H9 (cell line): ENCODE data around the gene BMP8A. TPM values are rescaled to one million over a fixed set of nuclear protein-coding genes. Genes with fewer than 3 reads are reported as not detected.
"Not testable (repeated sequence)": the region's sequence is repeated elsewhere in the genome, so short reads cannot be mapped to it uniquely, and the experiment has no call there.

Source experiments
- DNase-seq: peaks from one replicate; pipeline ENCODE4 v3.0.0-alpha.2; 2017
- H2AFZ ChIP-seq: one replicate; pipeline ENCODE4 v1.6.1; 2013; ENCODE audit warnings: mild to moderate bottlenecking, low read length, control low read depth, moderate library complexity
- H2AK5ac ChIP-seq: 2 replicates; pipeline ENCODE4 v1.6.1; 2013; ENCODE audit warnings: low read length, control low read depth, mixed read lengths; ENCODE audit not compliant: insufficient read length
- H2BK120ac ChIP-seq: one replicate; pipeline ENCODE4 v1.6.1; 2013; ENCODE audit warnings: low read depth, mild to moderate bottlenecking, low read length, control low read depth, inconsistent platforms; ENCODE audit not compliant: poor library complexity, severe bottlenecking
- H2BK12ac ChIP-seq: 2 replicates; pipeline ENCODE4 v1.6.1; 2013; ENCODE audit warnings: low read length, control low read depth, mixed read lengths, low read depth; ENCODE audit not compliant: insufficient read length
- H2BK15ac ChIP-seq: 2 replicates; pipeline ENCODE4 v1.6.1; 2013; ENCODE audit warnings: low read depth, low read length, control low read depth
- H2BK20ac ChIP-seq: one replicate; pipeline ENCODE4 v1.6.1; 2013; ENCODE audit warnings: low read depth, mild to moderate bottlenecking, low read length, control low read depth, inconsistent platforms; ENCODE audit not compliant: poor library complexity, severe bottlenecking
- H2BK5ac ChIP-seq: 2 replicates; pipeline ENCODE4 v1.6.1; 2013; ENCODE audit warnings: low read length, control low read depth, mixed read lengths; ENCODE audit not compliant: insufficient read length
- H3K14ac ChIP-seq: 2 replicates; pipeline ENCODE4 v1.6.1; 2013; ENCODE audit warnings: low read length, control low read depth; ENCODE audit not compliant: insufficient read depth
- H3K18ac ChIP-seq: 2 replicates; pipeline ENCODE4 v1.6.1; 2013; ENCODE audit warnings: low read depth, mild to moderate bottlenecking, mixed read lengths, low read length, control low read depth; ENCODE audit not compliant: insufficient read length
- H3K23ac ChIP-seq: 2 replicates; pipeline ENCODE4 v1.6.1; 2013; ENCODE audit warnings: low read length, control low read depth, mixed read lengths, low read depth; ENCODE audit not compliant: insufficient read length
- H3K23me2 ChIP-seq: 2 replicates; pipeline ENCODE4 v1.6.1; 2013; ENCODE audit warnings: low read depth, mild to moderate bottlenecking, mixed read lengths, low read length, control low read depth; ENCODE audit not compliant: insufficient read length, poor library complexity, severe bottlenecking
- H3K27ac ChIP-seq: 2 replicates; pipeline ENCODE4 v1.5.1; 2013; ENCODE audit warnings: low read length, control low read depth, mixed read lengths, low read depth; ENCODE audit not compliant: insufficient read length
- H3K27me3 ChIP-seq: 2 replicates; pipeline ENCODE4 v1.6.1; 2013; ENCODE audit warnings: low read length, control low read depth, inconsistent platforms; ENCODE audit not compliant: insufficient read depth
- H3K4ac ChIP-seq: 2 replicates; pipeline ENCODE4 v1.6.1; 2013; ENCODE audit warnings: low read depth, mild to moderate bottlenecking, control low read depth, inconsistent platforms, low read length, moderate library complexity
- H3K4me1 ChIP-seq: 2 replicates; pipeline ENCODE4 v1.6.1; 2013; ENCODE audit warnings: low read length, control low read depth, inconsistent platforms; ENCODE audit not compliant: insufficient read depth
- H3K4me2 ChIP-seq: 2 replicates; pipeline ENCODE4 v1.6.1; 2013; ENCODE audit warnings: low read length, control low read depth, mixed read lengths; ENCODE audit not compliant: insufficient read length, insufficient read depth
- H3K56ac ChIP-seq: 2 replicates; pipeline ENCODE4 v1.6.1; 2013; ENCODE audit warnings: low read depth, mild to moderate bottlenecking, mixed read lengths, low read length, control low read depth; ENCODE audit not compliant: insufficient read length
- H3K79me1 ChIP-seq: 2 replicates; pipeline ENCODE4 v1.6.1; 2013; ENCODE audit warnings: low read depth, mild to moderate bottlenecking, moderate library complexity, low read length, control low read depth, inconsistent platforms; ENCODE audit not compliant: insufficient read depth, poor library complexity, severe bottlenecking
- H3K79me2 ChIP-seq: 2 replicates; pipeline ENCODE4 v1.6.1; 2013; ENCODE audit warnings: low read length, control low read depth, inconsistent platforms; ENCODE audit not compliant: insufficient read depth
- H3K9ac ChIP-seq: 2 replicates; pipeline ENCODE4 v1.6.1; 2013; ENCODE audit warnings: low read length, control low read depth, mixed read lengths; ENCODE audit not compliant: insufficient read length; ENCODE audit errors: extremely low read depth
- H3K9me3 ChIP-seq: one replicate; pipeline ENCODE4 v1.6.1; 2013; ENCODE audit warnings: low read depth, low read length, inconsistent platforms; ENCODE audit not compliant: control insufficient read depth
- H3T11ph ChIP-seq: one replicate; pipeline ENCODE4 v1.6.1; 2013; ENCODE audit warnings: mild to moderate bottlenecking, low read length, control low read depth, inconsistent platforms
- H4K20me1 ChIP-seq: one replicate; pipeline ENCODE4 v1.6.1; 2013; ENCODE audit not compliant: control insufficient read depth, insufficient read length, insufficient read depth
- H4K5ac ChIP-seq: 2 replicates; pipeline ENCODE4 v1.6.1; 2013; ENCODE audit warnings: low read depth, mild to moderate bottlenecking, mixed read lengths, low read length, control low read depth; ENCODE audit not compliant: insufficient read length
- H4K8ac ChIP-seq: replicated peaks from 2 replicates; pipeline ENCODE4 v1.6.1; 2013; ENCODE audit warnings: low read length, control low read depth, mixed read lengths, low read depth; ENCODE audit not compliant: insufficient read length
- H4K91ac ChIP-seq: 2 replicates; pipeline ENCODE4 v1.6.1; 2013; ENCODE audit warnings: low read depth, mild to moderate bottlenecking, moderate library complexity, mixed read lengths, low read length, control low read depth; ENCODE audit not compliant: insufficient read length
- H3K27ac Mint-ChIP-seq, 3 experiments: 2 replicates in 2 of 3; 3 replicates in 1 of 3; pipeline ENCODE4 v1.8.0; 2020 to 2021; ENCODE audit warnings: mixed read lengths in 3 of 3, mild to moderate bottlenecking in 1 of 3, moderate library complexity in 1 of 3
- H3K27me3 Mint-ChIP-seq: 2 replicates; pipeline ENCODE4 v1.8.0; 2021; ENCODE audit warnings: low read depth, mild to moderate bottlenecking, moderate library complexity, mixed read lengths
- H3K36me3 Mint-ChIP-seq, 3 experiments: 2 replicates in 2 of 3; 3 replicates in 1 of 3; pipeline ENCODE4 v1.8.0; 2020 to 2021; ENCODE audit warnings: low read depth in 3 of 3, mixed read lengths in 3 of 3; ENCODE audit not compliant: insufficient read depth in 1 of 3
- H3K4me1 Mint-ChIP-seq, 2 experiments: 2 replicates each; pipeline ENCODE4 v1.8.0; 2020; ENCODE audit warnings: mixed read lengths in 2 of 2
- H3K4me3 Mint-ChIP-seq, 2 experiments: 2 replicates in 1 of 2; 3 replicates in 1 of 2; pipeline ENCODE4 v1.8.0; 2020 to 2021; ENCODE audit warnings: mild to moderate bottlenecking in 2 of 2, mixed read lengths in 2 of 2, moderate library complexity in 1 of 2
- H3K9me3 Mint-ChIP-seq, 2 experiments: 2 replicates in 1 of 2; 3 replicates in 1 of 2; pipeline ENCODE4 v1.8.0; 2020; ENCODE audit warnings: mild to moderate bottlenecking in 2 of 2, mixed read lengths in 2 of 2, moderate library complexity in 1 of 2
- WGBS: extraction: QIAGEN DNeasy Blood & Tissue Kit; methylation state at CpG from one replicate; pipeline ENCODE4 v1.1.7; 2013; ENCODE audit warnings: missing lambda C conversion rate, low lambda C conversion rate, mixed read lengths; ENCODE audit not compliant: insufficient read length; ENCODE audit errors: extremely low coverage; 5-methylcytosine and 5-hydroxymethylcytosine counted together
- total RNA-seq: library from RNA; stranded (reverse); gene quantifications from 2 replicates; pipeline ENCODE4 v1.2.1, GENCODE V29; 2021

The BMP8A gene
- total RNA-seq, 1 experiment from 2014 or later: 0.52 TPM

DNA sequence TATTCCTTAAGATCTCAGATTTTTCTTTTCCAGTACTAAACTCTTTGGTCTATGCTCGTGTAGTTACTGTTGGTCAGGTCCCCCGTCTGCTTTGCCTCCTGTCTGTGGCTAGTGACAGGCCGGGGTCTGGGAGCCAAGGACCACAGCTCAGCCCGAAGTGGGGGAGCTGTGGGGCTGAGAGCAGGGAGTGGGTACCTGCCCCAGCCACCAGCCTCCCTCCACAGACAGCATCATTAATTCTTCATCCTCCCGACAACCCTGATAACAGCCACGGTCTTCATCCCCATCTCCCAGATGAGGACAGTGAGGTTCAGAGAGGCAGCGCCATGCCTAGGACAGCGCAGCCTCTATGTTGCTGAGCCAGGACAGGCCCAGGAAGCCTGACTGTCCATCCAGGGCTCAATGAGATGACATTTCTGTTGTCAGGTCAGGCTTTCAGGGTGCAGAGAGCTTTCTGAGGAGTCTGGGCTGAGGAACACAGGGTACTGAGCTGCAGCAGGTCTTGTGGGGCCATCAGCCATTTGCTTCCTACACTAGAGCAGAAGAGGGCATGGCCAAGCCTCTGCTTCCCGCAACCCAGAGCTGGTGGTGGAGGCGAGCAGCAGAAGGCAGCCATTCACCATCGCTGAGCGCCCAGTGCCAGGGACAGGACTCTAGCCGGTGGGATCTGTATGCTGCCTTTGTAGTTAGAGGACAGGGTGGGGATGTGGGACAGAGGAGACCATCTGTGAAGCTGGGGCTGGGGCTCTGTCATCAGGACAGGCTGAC lies 1.8 kb downstream of the BMP8A start:
- not testable (repeated sequence) for H3K9me3 ChIP-seq, H4K91ac ChIP-seq, H3K9ac ChIP-seq, H3K27ac Mint-ChIP-seq, H2BK15ac ChIP-seq, H2BK5ac ChIP-seq, H4K20me1 ChIP-seq, H3T11ph ChIP-seq, H3K4me1 ChIP-seq, H3K23ac ChIP-seq, H3K14ac ChIP-seq, H3K79me2 ChIP-seq, H4K5ac ChIP-seq, H2BK20ac ChIP-seq, H3K9me3 Mint-ChIP-seq, H3K79me1 ChIP-seq, H2AK5ac ChIP-seq, H3K36me3 Mint-ChIP-seq, H3K4ac ChIP-seq, H3K18ac ChIP-seq, H3K56ac ChIP-seq, H2AFZ ChIP-seq, H2BK12ac ChIP-seq, H3K27ac ChIP-seq, DNase-seq, H3K4me2 ChIP-seq, H4K8ac ChIP-seq, H2BK120ac ChIP-seq
- WGBS: no CpG with 5 or more reads among the region's 13 CpGs
- Histone ChIP-seq H3K27me3 (peaks cover 24% of the 10 kb centered on the region; the same call in 1 of the 2 replicates), H3K23me2 (peaks cover 12% of the 10 kb centered on the region)
- H3K4me1 Mint-ChIP-seq: peaks cover 9 to 12% of the 10 kb centered on the region in 2 experiments
- H3K4me3 Mint-ChIP-seq: peak overlapping the region; percentile 49 to 75
- peaks cover 64% of the 10 kb centered on the region for H3K27me3 Mint-ChIP-seq
